GM20431 (cell line): ENCODE results near the gene DOK6.
"Not testable (repeated sequence)": the region's sequence is repeated elsewhere in the genome, so short reads cannot be mapped to it uniquely, and the experiment has no call there.

Experiments used
- in situ Hi-C: fragments of 300-500 bp; cut with MseI, MboI; formaldehyde crosslinking; loops from one replicate; pipeline ENCODE4 v1.15.0; 2020; ENCODE audit warnings: low sequenced_read_pairs; ENCODE audit not compliant: unreplicated experiment

DOK6 gene

GRCh38 chr18:69780851-69781250 is 380.2 kb downstream of the DOK6 start:
- in situ Hi-C loops, result no loop called here

- in situ Hi-C loops, result no loop called here
These were observed 384.1 kb downstream of the DOK6 start for GRCh38 chr18:69784815-69785214.

- in situ Hi-C loops, result no loop called here
These were observed 384.8 kb downstream of the DOK6 start for GRCh38 chr18:69785466-69785865.

- in situ Hi-C loops, result no loop called here
These were observed 385.7 kb downstream of the DOK6 start for GRCh38 chr18:69786427-69786826.

- in situ Hi-C loops, result no loop called here
These were observed 387.3 kb downstream of the DOK6 start for GRCh38 chr18:69787825-69788547.

GRCh38 chr18:69789794-69790193 is 389.1 kb downstream of the DOK6 start:
- in situ Hi-C loops, result no loop called here

- in situ Hi-C loops, result no loop called here
These were observed 390.0 kb downstream of the DOK6 start for GRCh38 chr18:69790649-69791048.

GRCh38 chr18:69795791-69796190 is 395.1 kb downstream of the DOK6 start:
- in situ Hi-C loops, result no loop called here

- in situ Hi-C loops, result no loop called here
These were observed 404.3 kb downstream of the DOK6 start for GRCh38 chr18:69804776-69805501.

- in situ Hi-C loops, result no loop called here
These were observed 407.7 kb downstream of the DOK6 start for GRCh38 chr18:69808399-69808798.

GRCh38 chr18:69813559-69813958 is 412.9 kb downstream of the DOK6 start:
- in situ Hi-C loops, result no loop called here

GRCh38 chr18:69814861-69815385 is 414.2 kb downstream of the DOK6 start:
- in situ Hi-C loops, result no loop called here

- in situ Hi-C loops, result no loop called here
These were observed 416.8 kb downstream of the DOK6 start for GRCh38 chr18:69817335-69817940.

- in situ Hi-C loops, result no loop called here
These were observed 418.8 kb downstream of the DOK6 start for GRCh38 chr18:69819460-69819859.

GRCh38 chr18:69820538-69820937 is 419.9 kb downstream of the DOK6 start:
- in situ Hi-C loops, result no loop called here

- in situ Hi-C loops, result no loop called here
These were observed 429.5 kb downstream of the DOK6 start for GRCh38 chr18:69830189-69830588.

- in situ Hi-C loops, result not testable (repeated sequence)
These were observed 434.3 kb downstream of the DOK6 start for GRCh38 chr18:69834980-69835379.

GRCh38 chr18:69838003-69838402 is 437.3 kb downstream of the DOK6 start:
- in situ Hi-C loops, result no loop called here

GRCh38 chr18:69838620-69839411 is 438.1 kb downstream of the DOK6 start:
- in situ Hi-C loops, result no loop called here

GRCh38 chr18:69839497-69839896 is 438.8 kb downstream of the DOK6 start:
- in situ Hi-C loops, result no loop called here
